HG02852 (cell line): ENCODE data around the gene MCC.
A peak's percentile ranks its signal among the peaks of the same experiment; 100 is the strongest.

ENCODE experiments used
- ATAC-seq: cut with Tn5 transposase; IDR thresholded peaks from one replicate; pipeline ENCODE4 v1.9.1; 2021; ENCODE audit warnings: mild to moderate bottlenecking, moderate library complexity; ENCODE audit not compliant: unreplicated experiment

Gene MCC

GRCh38 chr5:113017881-113018635 is 470.2 kb downstream of the MCC start:
- no peak for ATAC-seq

GRCh38 chr5:113005454-113005853 is 482.8 kb downstream of the MCC start:
- ATAC-seq, result no peak

- ATAC-seq, result no peak
Observed at GRCh38 chr5:113003763-113004162, 484.5 kb downstream of the MCC start.

- no peak for ATAC-seq
Observed at GRCh38 chr5:113002423-113002822, 485.8 kb downstream of the MCC start.

- ATAC-seq, result no peak
Observed at GRCh38 chr5:113000466-113000865, 487.8 kb downstream of the MCC start.

GRCh38 chr5:112998296-112998695 is 490.0 kb downstream of the MCC start:
- ATAC-seq, result no peak

GRCh38 chr5:112996830-112997374 is 491.4 kb downstream of the MCC start:
- ATAC-seq, result no peak

- ATAC-seq, result peak; percentile 90
Observed at GRCh38 chr5:112995764-112996618, 492.3 kb downstream of the MCC start.

- ATAC-seq, result no peak
Observed at GRCh38 chr5:112986224-112986623, 502.0 kb downstream of the MCC start.

GRCh38 chr5:112983363-112983762 is 504.9 kb downstream of the MCC start:
- no peak for ATAC-seq

- no peak for ATAC-seq
Observed at GRCh38 chr5:112979723-112980122, 508.5 kb downstream of the MCC start.

GRCh38 chr5:112978836-112979235 is 509.4 kb downstream of the MCC start:
- no peak for ATAC-seq

GRCh38 chr5:112977440-112977861 is 510.8 kb downstream of the MCC start:
- ATAC-seq, result no peak

- peak; percentile 96 for ATAC-seq
Observed at GRCh38 chr5:112976432-112977309, 511.6 kb downstream of the MCC start, which contains the start of gene DCP2. Gene DCP2, plus strand, starts transcription at chr5:112976798. Its CDS starts 136 bp downstream, at chr5:112976934.

GRCh38 chr5:112975721-112976431 is 512.4 kb downstream of the MCC start:
- peak; percentile 12 for ATAC-seq

- no peak for ATAC-seq
Observed at GRCh38 chr5:112974901-112975300, 513.4 kb downstream of the MCC start.

- ATAC-seq, result no peak
Observed at GRCh38 chr5:112973904-112974303, 514.3 kb downstream of the MCC start.

GRCh38 chr5:112973036-112973435 is 515.2 kb downstream of the MCC start:
- no peak for ATAC-seq
